GM11168 (cell line): ENCODE measurements around the gene PNP.
"Not testable (repeated sequence)": the region's sequence is repeated elsewhere in the genome, so short reads cannot be mapped to it uniquely, and the experiment has no call there.

Experiments used
- in situ Hi-C: fragments of 300-500 bp; cut with MboI; formaldehyde crosslinking; loops from one replicate; pipeline ENCODE4 v1.12.0; 2022; ENCODE audit warnings: low sequenced_read_pairs; ENCODE audit not compliant: unreplicated experiment

Gene PNP

DNA sequence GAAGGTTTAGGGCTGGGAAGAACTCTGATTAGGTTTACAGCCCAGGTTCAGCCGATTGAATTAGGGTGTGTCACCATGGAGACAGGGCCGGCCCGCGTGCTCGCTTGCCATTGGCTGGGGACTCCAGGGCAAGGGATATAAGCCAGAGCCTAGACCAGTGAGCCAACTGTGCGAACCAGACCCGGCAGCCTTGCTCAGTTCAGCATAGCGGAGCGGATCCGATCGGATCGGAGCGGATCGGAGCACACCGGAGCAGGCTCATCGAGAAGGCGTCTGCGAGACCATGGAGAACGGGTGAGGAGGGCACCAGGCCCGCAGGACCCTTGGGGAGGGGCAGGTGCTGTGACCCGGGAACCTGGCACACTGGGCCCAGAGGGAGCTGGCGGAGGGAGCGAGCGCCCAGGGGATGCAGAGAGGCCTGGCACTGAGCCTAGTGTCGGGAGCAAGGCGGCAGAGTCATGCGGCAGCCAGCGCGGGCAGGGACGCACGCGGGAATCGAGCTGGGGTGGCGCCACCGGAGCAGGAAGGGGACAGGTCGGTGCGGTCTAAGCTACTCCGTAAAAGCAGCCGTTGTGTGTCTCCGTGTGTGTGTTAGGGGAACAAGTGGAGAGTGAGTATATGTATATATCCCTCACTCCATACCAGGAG lies at the start of gene PNP:
TSS of gene PNP (plus strand) at position 165 of the 648 bp plus-strand sequence. CDS start at position 284, 119 bp downstream.
- in situ Hi-C loops, result no loop called here

- in situ Hi-C loops, result no loop called here
Observed at GRCh38 chr14:20419419-20419818, 49.8 kb upstream of the PNP start.

- in situ Hi-C loops, result no loop called here
Observed at GRCh38 chr14:20421267-20421666, 47.9 kb upstream of the PNP start.

DNA sequence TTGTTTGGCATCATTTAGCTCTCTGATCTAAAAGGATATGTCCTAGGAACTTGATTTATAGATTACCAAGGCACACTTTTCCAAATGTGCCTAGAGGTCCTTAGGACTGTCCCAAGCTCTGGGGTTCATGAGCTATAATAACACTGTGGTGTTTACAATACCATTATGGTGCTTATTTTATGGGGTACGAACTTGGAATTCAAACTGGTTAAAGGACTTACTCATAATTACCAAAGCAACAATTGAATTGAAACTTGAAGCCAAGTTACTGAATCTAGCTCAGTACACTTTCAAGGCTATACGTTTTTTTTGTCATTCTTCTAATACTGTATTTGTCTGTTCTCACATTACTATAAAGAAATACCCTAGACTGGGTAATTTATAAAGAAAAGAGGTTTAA lies 46.3 kb upstream of the PNP start:
- in situ Hi-C loops, result no loop called here

DNA sequence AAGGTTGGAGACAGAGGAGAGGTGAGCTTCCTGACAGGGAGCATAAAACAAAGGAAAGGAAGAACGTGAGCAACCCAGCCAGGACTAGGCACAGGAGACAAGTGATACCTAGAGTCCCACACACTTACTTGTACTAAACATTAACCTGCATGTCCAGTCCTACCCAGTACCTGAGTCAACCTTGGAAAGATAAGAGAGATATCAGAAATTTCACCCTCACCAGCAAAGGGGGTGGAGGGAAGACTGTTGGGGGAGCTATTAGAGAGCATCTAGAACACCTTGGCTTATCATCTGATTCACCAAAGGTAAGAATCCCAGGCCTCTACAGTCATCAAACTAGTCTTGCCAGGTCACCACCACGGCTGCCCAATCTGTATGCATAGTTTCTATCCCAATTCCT lies 44.4 kb upstream of the PNP start:
- in situ Hi-C loops, result no loop called here

GRCh38 chr14:20427231-20428009 lies 41.8 kb upstream of the PNP start:
- in situ Hi-C loops, result no loop called here

GRCh38 chr14:20428010-20428365 lies 41.2 kb upstream of the PNP start:
- in situ Hi-C loops, result no loop called here

DNA sequence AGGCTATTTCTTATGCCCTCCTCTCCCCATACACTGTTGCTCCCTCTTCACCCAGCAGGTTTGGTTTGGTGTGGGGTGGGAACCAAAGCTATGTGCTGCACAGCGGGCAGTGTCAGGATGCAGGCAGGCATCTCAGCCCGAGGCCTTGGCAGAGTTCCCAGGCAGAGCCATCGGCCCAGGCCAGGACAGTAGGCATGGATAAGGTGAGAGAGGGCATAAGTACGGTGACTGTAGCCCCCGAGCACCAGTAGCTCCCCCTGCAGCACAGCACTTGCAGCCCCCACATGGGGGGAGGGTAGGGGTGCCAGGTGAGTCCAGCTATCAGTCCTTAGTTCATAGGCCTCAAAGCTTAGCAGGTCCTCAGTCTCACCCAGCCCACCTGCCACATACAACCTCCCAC lies 40.4 kb upstream of the PNP start:
- in situ Hi-C loops, result no loop called here

GRCh38 chr14:20429801-20430669 lies 39.2 kb upstream of the PNP start:
- in situ Hi-C loops, result no loop called here

DNA sequence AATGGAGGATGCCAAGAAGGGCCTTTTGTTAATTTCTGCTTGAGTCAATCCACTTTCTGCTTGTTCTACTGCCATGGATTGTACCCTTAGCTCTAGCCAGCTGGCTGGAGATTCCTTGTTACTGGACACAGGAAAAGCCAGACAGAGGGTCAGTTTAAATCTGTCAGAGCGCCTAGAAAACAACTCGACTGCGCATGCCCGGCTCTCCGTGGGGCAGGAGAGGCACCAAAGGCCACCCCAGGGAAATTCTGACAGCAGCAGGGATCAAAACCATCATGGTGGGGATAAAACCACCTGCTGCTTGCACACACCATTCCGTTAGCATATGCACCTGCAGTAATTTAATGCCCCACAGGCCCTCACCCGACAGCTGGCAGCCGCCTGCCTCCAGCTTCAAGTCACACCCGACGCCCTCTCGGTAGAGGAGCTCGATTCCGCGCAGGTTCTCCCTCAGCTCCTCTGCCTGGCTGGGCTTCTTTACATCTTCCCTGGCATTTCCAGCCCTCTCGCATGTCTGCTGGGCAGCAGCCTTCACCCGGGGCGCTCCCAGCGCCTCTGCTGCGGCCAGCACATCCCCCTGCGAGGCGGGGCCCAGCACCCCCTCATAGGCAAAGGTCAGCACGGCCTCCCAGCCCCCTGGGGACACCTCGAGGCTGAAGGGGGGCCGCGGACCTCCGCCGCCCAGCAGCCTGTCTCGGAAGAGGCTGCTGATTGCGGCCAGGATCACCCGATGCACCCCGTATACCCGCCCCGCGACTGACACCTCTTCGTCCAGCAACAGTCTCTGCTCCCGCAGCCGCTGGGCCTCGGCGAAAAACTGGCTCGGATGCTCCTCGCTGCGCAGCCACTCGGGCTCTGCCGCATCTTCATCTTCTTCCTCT lies 34.3 kb upstream of the PNP start:
- in situ Hi-C loops, result no loop called here

DNA sequence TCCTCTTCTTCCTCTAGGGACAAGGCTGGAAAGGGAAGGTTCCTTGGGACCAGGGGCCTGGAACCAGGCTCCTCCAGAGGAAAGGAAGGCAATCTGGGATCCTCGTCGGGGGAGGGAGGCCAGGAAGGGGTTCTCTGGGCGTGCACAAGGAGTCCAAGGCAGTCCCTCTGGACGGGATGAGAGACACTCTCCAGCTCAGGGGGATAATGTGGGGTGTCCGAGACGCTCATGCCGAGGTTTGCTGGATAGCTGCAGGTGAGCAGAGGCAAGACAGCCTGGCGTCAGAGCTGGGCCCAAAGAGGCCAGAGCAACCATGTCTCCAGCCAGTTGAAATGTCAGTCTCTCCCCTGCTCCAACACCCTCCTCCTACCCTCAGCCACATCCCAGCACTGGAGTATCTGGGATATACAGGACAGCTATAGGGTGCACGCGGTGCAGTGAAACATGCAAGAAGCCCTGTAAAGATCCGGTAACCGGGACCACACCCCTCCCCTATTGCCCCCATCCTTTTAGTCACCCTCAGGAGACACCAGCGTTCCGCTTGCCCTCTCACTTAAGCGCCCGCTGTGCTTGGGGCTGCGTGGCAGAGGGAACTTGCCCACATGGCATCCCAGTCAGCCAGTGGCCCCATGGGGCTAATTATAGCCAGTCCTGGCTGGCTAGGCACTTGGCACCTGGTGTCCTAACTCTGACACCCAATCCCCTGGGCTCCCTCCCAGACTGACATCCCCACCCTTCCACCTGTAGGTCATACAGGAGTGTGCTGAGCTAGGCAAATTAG lies 33.4 kb upstream of the PNP start, which contains the start of gene KLHL33:
TSS of gene KLHL33 (minus strand) at position 585 of the 781 bp plus-strand sequence. CDS start at position 230, 355 bp downstream.
- in situ Hi-C loops, result no loop called here

DNA sequence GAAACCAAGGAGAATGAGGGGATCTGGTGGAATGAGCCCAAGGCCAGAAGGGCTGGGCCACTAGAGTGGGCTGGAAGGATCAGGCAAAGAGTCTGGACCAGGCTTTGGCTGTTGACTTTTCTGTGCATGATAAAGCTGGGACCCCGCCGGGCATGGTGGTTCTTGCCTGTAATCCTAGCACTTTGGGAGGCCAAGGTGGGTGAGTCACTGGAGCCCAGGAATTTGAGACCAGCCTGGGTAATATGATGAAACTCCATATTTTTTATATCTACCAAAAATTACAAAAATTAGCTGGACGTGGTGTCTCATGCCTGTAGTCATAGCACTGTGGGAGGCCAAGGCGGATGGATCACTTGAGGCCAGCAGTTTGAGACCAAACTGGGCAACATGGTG lies 32.8 kb upstream of the PNP start:
- in situ Hi-C loops, result no loop called here

GRCh38 chr14:20438664-20439063 lies 30.5 kb upstream of the PNP start:
- in situ Hi-C loops, result no loop called here

DNA sequence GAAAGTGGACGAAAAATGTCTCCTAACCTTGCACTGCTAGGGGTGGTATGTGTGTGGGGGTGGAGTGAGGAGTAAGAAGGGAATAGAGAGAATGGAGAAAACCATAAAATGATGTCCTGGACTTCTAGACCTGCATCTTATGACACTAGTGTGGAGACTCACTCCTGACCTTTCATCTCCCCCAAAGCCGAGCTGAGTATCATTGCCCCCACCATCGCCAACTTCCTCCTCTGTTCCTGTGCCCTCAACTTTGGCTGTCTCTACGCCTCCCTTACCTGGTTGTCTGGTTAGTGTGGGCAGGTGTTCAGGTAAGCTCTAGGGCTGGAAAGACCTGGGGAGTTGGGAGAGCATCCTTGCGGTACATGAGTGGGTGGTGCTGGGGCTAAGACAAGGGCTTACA lies 28.7 kb upstream of the PNP start:
- in situ Hi-C loops, result no loop called here

GRCh38 chr14:20440882-20441281 lies 28.3 kb upstream of the PNP start:
- in situ Hi-C loops, result no loop called here

GRCh38 chr14:20441461-20441860 lies 27.7 kb upstream of the PNP start:
- in situ Hi-C loops, result no loop called here

GRCh38 chr14:20443650-20444049 lies 25.6 kb upstream of the PNP start:
- in situ Hi-C loops, result not testable (repeated sequence)

GRCh38 chr14:20446889-20447288 lies 22.3 kb upstream of the PNP start:
- in situ Hi-C loops, result no loop called here

DNA sequence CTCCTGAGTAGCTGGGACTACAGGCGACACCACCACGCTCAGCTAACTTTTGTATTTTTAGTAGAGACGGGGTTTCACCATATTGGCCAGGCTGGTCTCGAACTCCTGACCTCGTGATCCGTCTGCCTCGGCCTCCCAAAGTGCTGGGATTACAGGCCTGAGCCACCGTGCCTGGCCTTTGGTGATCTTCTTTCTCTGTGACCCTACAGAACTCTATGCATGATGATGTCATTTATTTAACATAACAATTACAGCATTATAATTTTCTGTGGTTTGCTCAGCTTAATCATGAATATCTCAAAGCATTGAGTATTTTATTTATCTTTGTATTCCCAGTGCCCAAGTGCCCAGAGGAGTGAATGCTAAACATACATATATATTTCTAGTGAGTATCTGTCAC lies 16.4 kb upstream of the PNP start:
- in situ Hi-C loops, result not testable (repeated sequence)
